Tibial nerve (tissue), 4 donors: ENCODE measurements around the gene VPS41. TPM values are rescaled to one million over a fixed set of nuclear protein-coding genes. Genes with fewer than 3 reads are reported as not detected.

Experiments
- DNase-seq, 2 donors: peaks; one replicate each; pipeline ENCODE4 v3.0.0-alpha.2; 2019; ENCODE audit warnings: low spot score in 2 of 2
- H3K27ac ChIP-seq, 4 donors: fragments of 200-600 bp; sonication (generic) in 3 of 4; one replicate each; pipeline ENCODE4 v1.5.1; 2017 to 2019; ENCODE audit warnings: mild to moderate bottlenecking in 1 of 4
- H3K27me3 ChIP-seq, 2 donors: fragments of 200-600 bp; sonication (generic) in 1 of 2; one replicate each; pipeline versions ENCODE4 v1.5.1 to v1.6.0; 2017 to 2019
- H3K36me3 ChIP-seq, 3 donors: fragments of 200-600 bp; sonication (generic); one replicate each; pipeline ENCODE4 v1.5.1; 2018 to 2019
- H3K4me1 ChIP-seq, 4 donors: fragments of 200-600 bp; sonication (generic) in 3 of 4; one replicate each; pipeline ENCODE4 v1.5.1; 2017 to 2019
- H3K4me3 ChIP-seq, 4 donors: fragments of 200-600 bp; sonication (generic) in 3 of 4; one replicate each; pipeline ENCODE4 v1.5.1; 2017 to 2019; ENCODE audit warnings: mild to moderate bottlenecking in 1 of 4, moderate library complexity in 1 of 4
- H3K9me3 ChIP-seq, 4 donors: fragments of 200-600 bp; sonication (generic) in 3 of 4; one replicate each; pipeline ENCODE4 v1.5.1; 2017 to 2019
- EP300 ChIP-seq, 2 donors: sonication (generic); formaldehyde crosslinking; IDR thresholded peaks; one replicate each; pipeline ENCODE4 v1.6.1; 2017; ENCODE audit warnings: antibody characterized with exemption in 2 of 2, mild to moderate bottlenecking in 1 of 2
- POLR2A ChIP-seq, 2 donors: fragments of 450-650 bp; IDR thresholded peaks; one replicate each; pipeline ENCODE4 v1.6.1; 2017; ENCODE audit warnings: antibody characterized with exemption in 2 of 2, mild to moderate bottlenecking in 2 of 2, moderate library complexity in 2 of 2
- WGBS, 2 donors: methylation state at CpG; one replicate each; pipeline ENCODE4 v1.1.5; 2018; 5-methylcytosine and 5-hydroxymethylcytosine counted together
- total RNA-seq, 4 donors: library from RNA; depleted of rRNA; stranded (reverse); fragments of >200 nt; gene quantifications; one replicate each; pipeline ENCODE4 v1.1.0, GENCODE V29; 2016
- TF ChIP-seq, protein P1 (sequence below), 5 experiments: fragments of 200-600 bp in 3 of 5; fragments of 450-650 bp in 2 of 5; sonication (generic) in 3 of 5; IDR thresholded peaks; one replicate each; pipeline ENCODE4 v1.5.1; 2016 to 2019; ENCODE audit warnings: antibody characterized with exemption in 5 of 5, mild to moderate bottlenecking in 3 of 5, moderate library complexity in 2 of 5

The VPS41 gene
- total RNA-seq, 4 donors from 2014 or later, result 31.2 to 47.5 (median 47.2) TPM

- no peak for DNase-seq
- WGBS, 2 donors, result 92 to 94% methylated on average over 4 of the region's 4 CpGs
- Histone ChIP-seq H3K9me3 (no peaks in the 10 kb centered on the region), H3K36me3 (peaks cover 0 to 64% (median 0%) of the 10 kb centered on the region in 3 donors), H3K4me3 (no peak overlapping the region), H3K27ac (no peak overlapping the region), H3K27me3 (no peaks in the 10 kb centered on the region), H3K4me1 (no peaks in the 10 kb centered on the region)
- no peak for TF ChIP-seq POLR2A (IDR thresholded peaks at IDR 0.05)
- TF ChIP-seq, protein P1, sequence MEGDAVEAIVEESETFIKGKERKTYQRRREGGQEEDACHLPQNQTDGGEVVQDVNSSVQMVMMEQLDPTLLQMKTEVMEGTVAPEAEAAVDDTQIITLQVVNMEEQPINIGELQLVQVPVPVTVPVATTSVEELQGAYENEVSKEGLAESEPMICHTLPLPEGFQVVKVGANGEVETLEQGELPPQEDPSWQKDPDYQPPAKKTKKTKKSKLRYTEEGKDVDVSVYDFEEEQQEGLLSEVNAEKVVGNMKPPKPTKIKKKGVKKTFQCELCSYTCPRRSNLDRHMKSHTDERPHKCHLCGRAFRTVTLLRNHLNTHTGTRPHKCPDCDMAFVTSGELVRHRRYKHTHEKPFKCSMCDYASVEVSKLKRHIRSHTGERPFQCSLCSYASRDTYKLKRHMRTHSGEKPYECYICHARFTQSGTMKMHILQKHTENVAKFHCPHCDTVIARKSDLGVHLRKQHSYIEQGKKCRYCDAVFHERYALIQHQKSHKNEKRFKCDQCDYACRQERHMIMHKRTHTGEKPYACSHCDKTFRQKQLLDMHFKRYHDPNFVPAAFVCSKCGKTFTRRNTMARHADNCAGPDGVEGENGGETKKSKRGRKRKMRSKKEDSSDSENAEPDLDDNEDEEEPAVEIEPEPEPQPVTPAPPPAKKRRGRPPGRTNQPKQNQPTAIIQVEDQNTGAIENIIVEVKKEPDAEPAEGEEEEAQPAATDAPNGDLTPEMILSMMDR (IDR thresholded peaks at IDR 0.05), result no peak
- TF ChIP-seq EP300 (IDR thresholded peaks at IDR 0.05), result no peak
Measured at GRCh38 chr7:38727184-38727940, 181.6 kb downstream of the VPS41 start.

- Histone ChIP-seq H3K4me3 (no peak overlapping the region), H3K27ac (no peak overlapping the region), H3K4me1 (no peaks in the 10 kb centered on the region), H3K27me3 (no peaks in the 10 kb centered on the region), H3K9me3 (no peaks in the 10 kb centered on the region), H3K36me3 (peaks cover 0 to 67% (median 0%) of the 10 kb centered on the region in 3 donors)
- 90 to 97% methylated on average over 10 of the region's 10 CpGs for WGBS, 2 donors
- TF ChIP-seq EP300 (IDR thresholded peaks at IDR 0.05), result no peak
- TF ChIP-seq POLR2A (IDR thresholded peaks at IDR 0.05), result no peak
- TF ChIP-seq, protein P1 (IDR thresholded peaks at IDR 0.05), result no peak
- no peak for DNase-seq
Measured at GRCh38 chr7:38723327-38723726, 185.7 kb downstream of the VPS41 start.

DNA sequence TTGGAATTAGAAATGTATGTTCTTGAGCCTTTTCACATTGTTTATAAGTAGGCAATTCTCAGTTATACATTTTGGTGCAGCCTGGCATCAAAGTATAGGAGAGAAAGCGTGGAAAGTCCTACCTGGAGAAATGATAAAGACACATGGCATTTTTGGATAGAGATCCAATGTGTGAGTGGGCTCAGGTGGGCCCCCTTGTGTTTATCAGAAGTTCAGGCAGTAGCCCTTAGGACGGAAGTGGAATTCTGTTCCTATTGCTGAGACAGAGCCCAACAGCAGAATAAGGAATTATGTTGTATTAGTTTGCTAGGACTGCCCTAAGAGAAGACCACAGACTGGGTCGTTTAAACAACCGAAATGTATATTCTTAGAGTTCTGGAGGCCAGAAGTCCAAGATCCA is 192.6 kb downstream of the VPS41 start:
- no peaks in the 10 kb centered on the region for H3K4me1 ChIP-seq
- 91 to 92% methylated on average over 4 of the region's 4 CpGs for WGBS, 2 donors
- peaks cover 0 to 23% (median 0%) of the 10 kb centered on the region in 4 donors for H3K9me3 ChIP-seq

GRCh38 chr7:38709123-38709522 is 199.9 kb downstream of the VPS41 start:
- H3K4me3 ChIP-seq, result no peak overlapping the region
- 73 to 82% methylated on average over 4 of the region's 4 CpGs for WGBS, 2 donors
- H3K27ac ChIP-seq, result no peak overlapping the region

More for the DNA sequence above, 192.6 kb downstream of the VPS41 start:
- Histone ChIP-seq H3K4me3 (no peak overlapping the region), H3K27me3 (no peaks in the 10 kb centered on the region), H3K36me3 (peaks cover 0 to 9% (median 0%) of the 10 kb centered on the region in 3 donors), H3K27ac (no peak overlapping the region)
- TF ChIP-seq EP300 (IDR thresholded peaks at IDR 0.05) (no peak), POLR2A (IDR thresholded peaks at IDR 0.05) (no peak)
- TF ChIP-seq, protein P1 (IDR thresholded peaks at IDR 0.05), result no peak
- no peak for DNase-seq

DNA sequence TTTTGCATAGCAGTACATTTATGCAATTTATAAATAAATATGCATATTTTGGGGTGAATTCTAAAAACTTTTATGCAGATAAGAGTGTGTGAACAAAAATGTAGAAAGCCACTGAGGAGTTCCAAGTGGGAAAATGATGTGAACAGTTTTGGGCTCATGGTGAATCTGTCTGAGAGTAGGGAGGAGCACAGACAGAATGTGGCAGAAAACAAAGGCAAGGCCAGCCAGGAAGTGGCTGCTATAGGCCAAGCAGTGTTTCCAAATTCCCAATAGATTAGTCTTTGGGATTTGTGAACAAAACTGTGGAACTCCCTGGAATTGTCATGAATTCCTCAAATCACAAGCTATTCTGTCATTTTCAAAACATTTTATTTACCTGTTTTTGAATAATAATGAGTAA is 204.2 kb downstream of the VPS41 start:
- Histone ChIP-seq H3K27ac (no peak overlapping the region), H3K4me3 (no peak overlapping the region), H3K4me1 (peaks cover 0 to 4% (median 0%) of the 10 kb centered on the region in 4 donors), H3K27me3 (no peaks in the 10 kb centered on the region), H3K9me3 (peaks cover 0 to 8% (median 0%) of the 10 kb centered on the region in 4 donors), H3K36me3 (no peaks in the 10 kb centered on the region)
- DNase-seq, result no peak
- TF ChIP-seq, protein P1 (IDR thresholded peaks at IDR 0.05), result no peak
- TF ChIP-seq POLR2A (IDR thresholded peaks at IDR 0.05) (no peak), EP300 (IDR thresholded peaks at IDR 0.05) (no peak)

More at GRCh38 chr7:38709123-38709522, 199.9 kb downstream of the VPS41 start:
- Histone ChIP-seq H3K36me3 (no peaks in the 10 kb centered on the region), H3K9me3 (peaks cover 0 to 8% (median 0%) of the 10 kb centered on the region in 4 donors), H3K27me3 (no peaks in the 10 kb centered on the region), H3K4me1 (no peaks in the 10 kb centered on the region)
- no peak for DNase-seq
- TF ChIP-seq EP300 (IDR thresholded peaks at IDR 0.05), result no peak
- TF ChIP-seq POLR2A (IDR thresholded peaks at IDR 0.05), result no peak
- TF ChIP-seq, protein P1 (IDR thresholded peaks at IDR 0.05), result no peak
